Activated T-helper 1 cell treated with anti-CD3 and anti-CD28 coated beads, Interleukin-2, amount 50 U/mL, for 16 hours (primary cell): ENCODE results near the gene HADHB.
A peak's percentile ranks its signal among the peaks of the same experiment; 100 is the strongest.
"Not testable (repeated sequence)": the region's sequence is repeated elsewhere in the genome, so short reads cannot be mapped to it uniquely, and the experiment has no call there.

Source experiments
- DNase-seq, 2 donors: peaks; one replicate each; pipeline ENCODE4 v3.0.0-alpha.2; 2020; ENCODE audit warnings: low read depth in 1 of 2, low spot score in 1 of 2

HADHB gene

DNA sequence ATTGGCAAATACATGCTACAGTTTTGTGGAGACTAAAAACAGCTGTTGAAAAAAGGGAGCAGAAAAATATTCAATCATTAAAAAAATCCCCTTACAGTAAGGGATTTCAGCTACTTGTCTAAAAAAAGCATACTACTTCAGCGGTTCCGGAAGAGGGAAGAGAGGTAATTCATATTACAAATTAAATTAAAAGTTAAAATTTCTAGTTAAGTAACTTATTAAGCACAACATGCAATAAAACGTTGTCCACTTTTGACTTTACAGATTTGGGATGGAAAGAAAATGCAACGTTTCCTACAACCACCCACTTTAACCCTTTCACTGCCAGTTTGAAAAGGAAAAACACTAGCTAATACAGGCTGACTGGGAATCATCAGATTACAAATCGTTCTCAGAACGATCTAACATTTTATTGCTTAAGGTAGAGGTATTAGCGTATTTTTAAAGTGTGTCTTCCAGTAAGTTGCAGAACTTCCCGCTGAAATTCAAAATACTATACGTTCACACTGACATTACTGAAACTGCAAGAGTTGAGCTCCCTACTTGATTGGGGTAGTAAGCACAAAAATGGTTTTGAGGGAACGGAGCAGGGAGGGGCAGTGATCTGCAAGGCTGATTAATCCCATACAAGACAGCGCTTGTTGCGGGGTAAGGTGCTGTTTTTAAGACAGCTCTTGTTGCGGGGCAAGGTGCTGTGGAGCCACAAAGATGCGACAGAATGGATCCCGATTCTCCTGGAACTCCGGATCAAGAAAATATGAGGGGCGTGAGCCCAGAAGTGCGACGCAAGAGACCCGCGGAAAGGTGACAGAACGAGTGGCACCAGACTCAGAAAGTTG is 1.1 kb upstream of the HADHB start:
- no peak for DNase-seq

- peak; percentile 7 to 21 for DNase-seq
These were observed 543 bp downstream of the HADHB start for GRCh38 chr2:26245231-26245732.

- no peak for DNase-seq
These were observed 1.1 kb downstream of the HADHB start for GRCh38 chr2:26245810-26246209.

DNA sequence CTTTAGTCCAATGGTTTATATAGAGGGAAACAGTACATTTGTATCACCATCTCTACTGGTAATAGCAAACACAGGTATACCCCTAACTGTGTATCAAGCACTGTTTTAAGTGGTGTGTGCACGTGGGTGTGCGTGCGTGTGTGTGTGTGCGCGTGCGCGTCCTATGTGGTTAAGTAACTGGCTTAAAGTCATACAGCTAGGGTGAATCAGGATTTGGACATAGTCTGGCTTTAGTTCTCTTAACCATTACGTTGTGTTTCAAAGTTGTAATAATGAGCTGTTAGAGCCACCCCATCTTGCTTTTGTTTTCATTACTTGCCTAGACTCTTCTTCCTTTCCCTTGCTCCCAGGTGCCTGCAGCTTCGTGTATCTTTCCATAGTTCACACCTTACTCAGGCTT is 2.1 kb downstream of the HADHB start:
- no peak for DNase-seq

DNA sequence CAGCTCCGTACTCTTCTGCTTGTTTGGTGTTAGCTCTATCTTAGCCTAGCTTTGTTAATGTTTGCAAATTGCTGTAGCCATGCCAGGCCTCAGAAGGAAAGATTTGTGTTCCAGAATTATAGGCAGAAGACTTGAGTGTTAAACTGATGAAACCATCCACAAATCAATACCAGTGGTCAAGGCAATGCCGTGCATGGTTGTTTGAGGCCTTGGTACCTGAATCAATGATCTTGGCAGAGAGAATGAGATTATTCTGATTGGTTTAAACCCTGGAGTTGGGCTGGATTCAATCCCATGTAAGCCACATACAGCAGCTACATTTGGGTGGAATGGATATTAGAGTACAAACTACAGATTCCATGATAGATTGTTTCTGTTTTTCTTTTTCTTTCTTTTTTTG is 4.9 kb downstream of the HADHB start:
- DNase-seq, result no peak

DNA sequence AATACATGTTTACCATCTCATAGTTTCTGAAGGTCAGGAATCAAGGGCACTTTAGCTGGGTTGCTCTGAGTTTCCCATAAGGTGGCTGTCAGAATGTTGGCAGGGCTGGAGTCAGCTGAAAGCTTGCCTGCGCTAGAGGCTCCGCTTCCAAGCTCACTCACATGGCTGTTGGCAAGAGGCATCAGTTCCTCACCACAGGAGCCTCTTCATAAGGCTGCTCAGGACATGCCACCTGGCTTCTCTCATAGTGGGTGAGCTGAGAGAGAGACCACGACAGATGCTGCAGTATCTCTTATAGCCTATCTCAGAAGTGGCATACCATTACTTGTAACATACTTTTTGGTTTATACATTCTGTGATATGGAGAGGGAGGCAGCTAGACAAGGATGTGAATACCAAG is 7.2 kb downstream of the HADHB start:
- no peak for DNase-seq

DNA sequence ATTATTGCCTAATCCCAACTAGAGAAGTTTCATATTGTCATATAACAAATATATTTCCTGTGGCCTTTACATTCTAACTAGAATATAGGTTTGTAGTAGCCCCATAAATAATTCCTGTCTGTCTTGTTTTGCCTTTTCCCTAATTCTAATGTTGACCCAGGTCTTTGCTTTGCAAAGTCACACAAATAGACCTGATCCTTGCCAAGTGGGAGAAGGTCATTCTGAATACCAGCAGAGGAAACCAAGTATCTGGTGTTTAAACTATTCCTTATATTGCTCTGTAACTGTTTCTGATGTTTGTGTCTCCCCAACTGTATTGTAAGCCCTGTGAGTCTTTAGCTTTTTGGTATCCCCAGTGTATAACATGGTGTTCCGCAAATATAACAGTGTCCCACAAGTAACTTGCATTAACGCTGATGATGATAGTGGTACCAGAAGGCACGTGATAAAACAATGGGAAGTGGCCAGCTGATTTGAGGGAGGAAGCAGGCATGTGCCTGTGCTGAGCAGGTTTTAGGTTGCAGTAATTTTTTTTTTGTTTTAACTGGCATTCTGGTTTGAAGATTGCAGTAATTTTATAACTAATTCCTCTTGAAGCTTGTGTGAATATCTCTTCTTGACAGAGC is 11.1 kb downstream of the HADHB start:
- no peak for DNase-seq

- not testable (repeated sequence) for DNase-seq
These were observed 14.1 kb downstream of the HADHB start for GRCh38 chr2:26258836-26259235.

DNA sequence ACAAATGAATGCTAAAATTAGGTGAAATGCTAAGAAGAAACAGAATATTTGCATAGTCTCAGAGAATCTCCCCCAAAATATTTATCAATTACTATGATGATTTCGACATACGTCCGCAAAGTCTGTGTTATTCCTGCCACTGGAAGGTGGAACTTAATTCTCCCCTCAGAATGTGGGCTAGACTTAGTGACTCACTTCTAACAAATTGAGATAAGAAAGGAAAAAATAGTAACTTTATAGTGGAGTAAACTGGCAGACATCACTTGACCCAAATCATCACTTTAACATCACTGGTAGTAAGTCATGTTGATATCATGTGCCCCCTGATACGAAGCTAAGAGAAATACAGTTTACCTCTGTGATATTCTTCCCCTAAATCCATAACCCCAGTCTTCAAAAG is 23.5 kb downstream of the HADHB start:
- DNase-seq, result no peak

GRCh38 chr2:26268670-26269385 is 24.1 kb downstream of the HADHB start:
- DNase-seq, result not testable (repeated sequence)

GRCh38 chr2:26269571-26270158 is 24.9 kb downstream of the HADHB start:
- DNase-seq, result no peak

DNA sequence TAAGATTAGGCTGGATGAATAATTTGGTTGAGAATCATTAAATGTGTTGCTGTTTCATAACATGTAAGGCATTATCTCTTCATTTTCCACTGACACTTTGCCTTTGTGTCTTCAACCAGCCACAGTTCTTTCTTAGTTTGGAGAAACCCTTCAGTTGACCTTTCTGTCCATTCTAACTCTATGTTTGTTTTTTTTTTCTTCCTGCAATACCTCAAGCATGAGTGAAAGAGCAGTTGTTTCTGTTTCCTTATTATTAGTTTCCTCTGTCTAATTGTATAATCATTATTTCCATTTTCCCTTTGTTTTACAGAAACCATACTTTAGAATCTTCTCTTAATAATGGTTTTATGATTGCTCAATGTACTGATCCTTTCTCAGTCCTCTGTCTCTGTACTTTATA is 25.6 kb downstream of the HADHB start:
- DNase-seq, result no peak

DNA sequence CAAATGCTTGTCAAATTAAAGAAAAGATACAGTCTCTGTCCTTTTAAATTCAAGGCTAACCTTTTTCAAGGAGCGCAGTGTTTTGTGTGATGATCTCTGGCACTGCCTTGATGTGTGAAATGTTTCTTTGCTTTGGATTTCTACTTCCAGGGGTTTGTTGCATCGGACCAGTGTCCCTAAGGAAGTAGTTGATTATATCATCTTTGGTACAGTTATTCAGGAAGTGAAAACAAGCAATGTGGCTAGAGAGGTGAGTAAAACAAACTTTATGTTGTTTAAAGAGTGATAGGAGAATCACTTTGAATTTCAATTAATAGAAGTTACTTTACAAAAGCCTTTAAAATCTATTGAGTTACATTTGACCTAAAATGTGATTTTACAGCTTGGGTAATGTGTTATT is 28.8 kb downstream of the HADHB start:
- no peak for DNase-seq

- DNase-seq, result no peak
These were observed 29.4 kb downstream of the HADHB start for GRCh38 chr2:26274058-26274613.

DNA sequence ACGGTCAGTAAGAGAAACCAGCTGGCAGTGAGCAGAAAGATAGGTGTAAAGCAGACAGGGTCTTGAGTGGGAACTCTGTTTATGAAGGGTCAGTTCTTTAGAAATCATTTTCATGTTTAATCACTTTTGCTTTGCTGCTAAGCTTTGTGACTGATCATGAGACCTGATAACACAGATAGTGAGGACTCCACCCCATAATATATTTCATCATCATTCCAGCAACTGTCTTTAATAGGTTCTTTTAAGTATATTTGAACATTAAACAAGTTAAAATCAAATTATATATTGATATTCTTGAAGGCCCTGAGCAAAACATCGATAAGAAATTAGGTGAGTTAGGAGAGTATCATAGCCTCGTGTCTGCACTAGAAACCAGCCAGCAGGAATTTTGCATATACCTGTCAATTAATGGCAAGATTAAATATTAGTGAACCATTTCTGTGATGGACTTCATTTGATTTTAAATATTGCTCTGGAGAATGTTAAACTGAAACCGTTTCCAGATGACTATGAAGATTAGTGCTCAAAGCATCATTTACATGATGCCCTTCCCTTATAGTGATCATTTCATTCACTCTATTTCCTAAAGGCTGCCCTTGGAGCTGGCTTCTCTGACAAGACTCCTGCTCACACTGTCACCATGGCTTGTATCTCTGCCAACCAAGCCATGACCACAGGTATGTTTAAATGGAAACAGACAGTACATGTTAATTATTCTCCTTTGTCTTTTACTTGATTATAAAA is 31.9 kb downstream of the HADHB start:
- no peak for DNase-seq

- DNase-seq, result no peak
These were observed 35.1 kb downstream of the HADHB start for GRCh38 chr2:26279886-26280285.

DNA sequence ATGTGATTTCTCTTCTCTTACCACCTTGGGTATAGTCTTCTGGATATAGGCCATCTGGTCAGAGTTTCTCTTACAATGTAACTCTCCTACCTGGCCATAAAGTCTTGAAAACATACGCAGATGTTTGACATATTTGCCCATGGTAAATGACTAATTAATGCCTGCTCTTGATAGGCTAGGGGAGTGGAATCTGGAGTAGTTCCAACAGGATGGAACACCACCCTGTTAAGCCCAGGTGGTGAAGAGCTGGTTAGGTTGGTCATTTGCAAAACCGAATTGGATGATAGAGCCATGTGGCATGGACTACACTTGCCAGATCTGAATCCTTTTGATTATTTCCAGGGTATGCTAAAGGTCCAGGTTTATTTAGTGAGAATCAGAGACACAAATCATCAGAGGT is 36.5 kb downstream of the HADHB start:
- DNase-seq, result no peak

DNA sequence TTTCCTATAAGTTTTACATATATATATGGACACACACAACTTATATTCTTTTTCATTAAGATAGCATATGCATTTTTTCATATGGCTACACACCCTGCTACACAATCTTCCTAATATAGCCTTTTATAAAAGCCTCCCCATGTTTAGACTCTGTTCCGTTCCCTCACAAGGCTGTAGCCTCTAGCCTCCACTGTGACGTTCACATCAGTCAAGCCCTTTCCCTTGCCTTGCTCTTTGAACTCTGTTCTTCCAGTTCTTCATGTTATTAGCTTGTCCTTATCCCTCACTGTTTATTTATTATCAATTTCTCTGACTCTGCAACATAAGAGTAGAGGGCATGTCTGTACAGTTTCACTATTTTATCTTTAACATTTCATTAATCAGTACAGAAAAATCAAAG is 38.9 kb downstream of the HADHB start:
- no peak for DNase-seq

DNA sequence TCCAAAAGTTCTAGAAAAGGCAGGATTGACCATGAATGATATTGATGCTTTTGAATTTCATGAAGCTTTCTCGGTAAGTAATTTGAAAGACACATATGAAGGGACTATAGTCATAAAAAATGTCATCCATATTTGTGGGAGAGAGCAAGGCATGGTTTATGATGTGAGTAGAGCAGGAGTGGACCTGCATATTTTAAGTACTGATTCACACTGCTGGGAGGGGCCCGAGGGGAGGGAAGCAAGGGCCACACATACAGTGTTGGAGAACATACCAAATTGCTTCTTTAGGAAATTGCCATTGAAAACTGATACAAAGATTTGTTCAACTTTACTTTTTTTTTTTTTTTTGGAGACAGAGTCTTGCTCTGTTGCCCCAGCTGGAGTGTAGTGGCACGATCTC is 39.4 kb downstream of the HADHB start:
- no peak for DNase-seq

- no peak for DNase-seq
These were observed 41.2 kb downstream of the HADHB start for GRCh38 chr2:26285931-26286330.

- no peak for DNase-seq
These were observed 45.3 kb downstream of the HADHB start for GRCh38 chr2:26290001-26290400.
